Testis (tissue), 2 donors: Measurements from ENCODE around the gene NFIX.

Experiments used
- CTCF ChIP-seq, 3 experiments: fragments of 450-650 bp in 2 of 3; fragments of 200-600 bp in 1 of 3; sonication (generic) in 1 of 3; IDR thresholded peaks; one replicate each; pipeline ENCODE4 v1.5.1; 2016 to 2019; ENCODE audit warnings: antibody characterized with exemption in 3 of 3, mild to moderate bottlenecking in 2 of 3, moderate library complexity in 1 of 3
- POLR2A ChIP-seq: fragments of 450-650 bp; IDR thresholded peaks from one replicate; pipeline ENCODE4 v1.6.1; 2017; ENCODE audit warnings: antibody characterized with exemption, mild to moderate bottlenecking, moderate library complexity

- TF ChIP-seq POLR2A (no peak), CTCF (IDR thresholded peaks at IDR 0.05) (no peak)
Observed at GRCh38 chr19:12970070-12970820, 25.0 kb upstream of the NFIX start.
